GM19463 (cell line): ENCODE data around the gene FGD6.
"Not testable (repeated sequence)": the region's sequence is repeated elsewhere in the genome, so short reads cannot be mapped to it uniquely, and the experiment has no call there.

Experiments
- ATAC-seq: cut with Tn5 transposase; IDR thresholded peaks from one replicate; pipeline ENCODE4 v1.9.1; 2021; ENCODE audit warnings: mild to moderate bottlenecking, moderate library complexity; ENCODE audit not compliant: unreplicated experiment

The FGD6 gene

GRCh38 chr12:95181103-95181502 lies 36.2 kb downstream of the FGD6 start:
- no peak for ATAC-seq

GRCh38 chr12:95179011-95179410 lies 38.3 kb downstream of the FGD6 start:
- ATAC-seq, result no peak

- no peak for ATAC-seq
Measured at GRCh38 chr12:95178136-95178535, 39.1 kb downstream of the FGD6 start.

- no peak for ATAC-seq
Measured at GRCh38 chr12:95177201-95177768, 40.0 kb downstream of the FGD6 start.

GRCh38 chr12:95173392-95174251 lies 43.6 kb downstream of the FGD6 start:
- ATAC-seq, result no peak

- ATAC-seq, result no peak
Measured at GRCh38 chr12:95169368-95169767, 47.9 kb downstream of the FGD6 start.

- ATAC-seq, result no peak
Measured at GRCh38 chr12:95168746-95169145, 48.5 kb downstream of the FGD6 start.

- ATAC-seq, result no peak
Measured at GRCh38 chr12:95164656-95165055, 52.6 kb downstream of the FGD6 start.

- ATAC-seq, result no peak
Measured at GRCh38 chr12:95158919-95159318, 58.3 kb downstream of the FGD6 start.

- no peak for ATAC-seq
Measured at GRCh38 chr12:95151821-95152220, 65.4 kb downstream of the FGD6 start.

GRCh38 chr12:95151406-95151805 lies 65.9 kb downstream of the FGD6 start:
- ATAC-seq, result no peak

GRCh38 chr12:95150501-95150900 lies 66.8 kb downstream of the FGD6 start:
- ATAC-seq, result no peak

- no peak for ATAC-seq
Measured at GRCh38 chr12:95147866-95148265, 69.4 kb downstream of the FGD6 start.

GRCh38 chr12:95146769-95147168 lies 70.5 kb downstream of the FGD6 start:
- no peak for ATAC-seq

GRCh38 chr12:95143621-95144205 lies 73.6 kb downstream of the FGD6 start:
- ATAC-seq, result no peak

- no peak for ATAC-seq
Measured at GRCh38 chr12:95142431-95143151, 74.7 kb downstream of the FGD6 start.

- ATAC-seq, result no peak
Measured at GRCh38 chr12:95141310-95141709, 76.0 kb downstream of the FGD6 start.

- not testable (repeated sequence) for ATAC-seq
Measured at GRCh38 chr12:95138031-95138430, 79.2 kb downstream of the FGD6 start.

- no peak for ATAC-seq
Measured at GRCh38 chr12:95136598-95136997, 80.7 kb downstream of the FGD6 start.

- ATAC-seq, result no peak
Measured at GRCh38 chr12:95134085-95134484, 83.2 kb downstream of the FGD6 start.

- no peak for ATAC-seq
Measured at GRCh38 chr12:95131589-95132340, 85.5 kb downstream of the FGD6 start.
